ENCODE data around the gene RAB5B. TPM values are rescaled to one million over a fixed set of nuclear protein-coding genes. Genes with fewer than 3 reads are reported as not detected.
"Not testable (repeated sequence)": the region's sequence is repeated elsewhere in the genome, so short reads cannot be mapped to it uniquely, and the experiment has no call there.

Gene RAB5B
- total RNA-seq, 3 donors from 2014 or later (not counting 1 experiment from before 2014, with no cell fraction given): 69.4 to 80.0 (median 78.2) TPM

- no peak for DNase-seq
Measured at GRCh38 chr12:56040963-56041551, 67.2 kb downstream of the RAB5B start.

GRCh38 chr12:56041552-56042429, 67.9 kb downstream of the RAB5B start, which contains the start of gene RPS26:
Gene RPS26, plus strand, starts transcription at chr12:56041918. Its CDS starts 249 bp downstream, at chr12:56042167.
- peaks cover 14% of the 10 kb centered on the region for H3K4me1 ChIP-seq (ENCODE audit: control insufficient read depth, insufficient read depth, low read length)
- DNase-seq: peak; percentile 85 to 99
- H3K9me3 Mint-ChIP-seq: no peaks in the 10 kb centered on the region
- H3K27me3 Mint-ChIP-seq (ENCODE audit: low read depth in 2 of 2): no peaks in the 10 kb centered on the region
- peak within 1 kb of the TSS; percentile 99 for H3K4me3 Mint-ChIP-seq
- peak within 1 kb of the TSS; percentile 93 to 98 for H3K27ac Mint-ChIP-seq
- ATAC-seq: peak; percentile 89 to 97 (median 93)
- H3K4me1 Mint-ChIP-seq: peaks cover 24 to 25% of the 10 kb centered on the region in 2 donors
- peak within 1 kb of the TSS; percentile 86 for H3K27ac ChIP-seq (ENCODE audit: low read length)
- H3K36me3 ChIP-seq (ENCODE audit: control insufficient read depth, insufficient read depth, low read length): peaks cover 23% of the 10 kb centered on the region
- under 1% methylated on average over 42 of the region's 50 CpGs for WGBS (ENCODE audit: insufficient coverage)
- H3K27me3 ChIP-seq (ENCODE audit: control insufficient read depth, insufficient read depth, low read length): no peaks in the 10 kb centered on the region
- no peaks in the 10 kb centered on the region for H3K9me3 ChIP-seq (ENCODE audit: control insufficient read depth, insufficient read depth, low read length)
- no peak for TF ChIP-seq CTCF (IDR thresholded peaks at IDR 0.05)
- peak within 1 kb of the TSS; percentile 83 for H3K4me3 ChIP-seq (ENCODE audit: low read length)
- no peaks in the 10 kb centered on the region for H3K36me3 Mint-ChIP-seq
- intact Hi-C loops (cut with micrococcal nuclease): loop anchor here (1.0 to 10.0 kb wide), 10 partner anchors 45 to 303 kb away; partner anchors contain the start of genes MYL6, MYL6B, NABP2 and ORMDL2

More at GRCh38 chr12:56040963-56041551, 67.2 kb downstream of the RAB5B start:
- WGBS (ENCODE audit: insufficient coverage): 85% methylated on average over 14 of the region's 14 CpGs
- Mint-ChIP-seq H3K27ac (peak overlapping the region; percentile 93 to 98), H3K27me3 (ENCODE audit: low read depth in 2 of 2) (no peaks in the 10 kb centered on the region), H3K36me3 (no peaks in the 10 kb centered on the region), H3K9me3 (no peaks in the 10 kb centered on the region), H3K4me3 (peak overlapping the region; percentile 99), H3K4me1 (peaks cover 24 to 25% of the 10 kb centered on the region in 2 donors)
- Histone ChIP-seq H3K36me3 (ENCODE audit: control insufficient read depth, insufficient read depth, low read length) (peaks cover 23% of the 10 kb centered on the region), H3K4me1 (ENCODE audit: control insufficient read depth, insufficient read depth, low read length) (peaks cover 14% of the 10 kb centered on the region), H3K27me3 (ENCODE audit: control insufficient read depth, insufficient read depth, low read length) (no peaks in the 10 kb centered on the region), H3K9me3 (ENCODE audit: control insufficient read depth, insufficient read depth, low read length) (no peaks in the 10 kb centered on the region), H3K4me3 (ENCODE audit: low read length) (peak overlapping the region; percentile 83), H3K27ac (ENCODE audit: low read length) (peak overlapping the region; percentile 86)
- ATAC-seq: no peak
- no peak for TF ChIP-seq CTCF (IDR thresholded peaks at IDR 0.05)
- intact Hi-C loops (cut with micrococcal nuclease): loop anchor here (1.0 to 10.0 kb wide), 9 partner anchors 44 to 302 kb away; partner anchors contain the start of genes MYL6, MYL6B, NABP2 and ORMDL2

GRCh38 chr12:56042430-56042813, 68.5 kb downstream of the RAB5B start:
- Mint-ChIP-seq H3K4me1 (peaks cover 24 to 25% of the 10 kb centered on the region in 2 donors), H3K27ac (peak overlapping the region; percentile 93 to 98), H3K4me3 (peak overlapping the region; percentile 99)
- 1% methylated on average over 19 of the region's 20 CpGs for WGBS (ENCODE audit: insufficient coverage)
- intact Hi-C loops (cut with micrococcal nuclease): loop anchor here (1.0 to 10.0 kb wide), 7 partner anchors 69 to 225 kb away; partner anchors contain the start of genes MYL6, MYL6B, NABP2 and ORMDL2
- not testable (repeated sequence) for ATAC-seq; H3K27me3 Mint-ChIP-seq (ENCODE audit: low read depth in 2 of 2); H3K36me3 Mint-ChIP-seq; H3K27me3 ChIP-seq (ENCODE audit: control insufficient read depth, insufficient read depth, low read length); H3K9me3 Mint-ChIP-seq; H3K9me3 ChIP-seq (ENCODE audit: control insufficient read depth, insufficient read depth, low read length)
- Histone ChIP-seq H3K36me3 (ENCODE audit: control insufficient read depth, insufficient read depth, low read length) (peaks cover 23% of the 10 kb centered on the region), H3K4me3 (ENCODE audit: low read length) (peak overlapping the region; percentile 83), H3K4me1 (ENCODE audit: control insufficient read depth, insufficient read depth, low read length) (peaks cover 14% of the 10 kb centered on the region), H3K27ac (ENCODE audit: low read length) (peak overlapping the region; percentile 86)
- DNase-seq: peak in 1 of 2 donors; percentile 30

Measured in natural killer cell (primary cell).